OCI-LY7 (cell line): ENCODE data around the gene INPP5J. TPM values are rescaled to one million over a fixed set of nuclear protein-coding genes. Genes with fewer than 3 reads are reported as not detected.

ENCODE experiments used
- BruUV-seq: library from RNA; stranded (reverse); fragments of 400-500 nt; replicated peaks from 2 replicates; lab custom pipeline; 2021; lab: Mats Ljungman, UMichigan
- CTCF ChIA-PET: fragments of 300-600 bp; sonication (Branson Sonifier 250); formaldehyde crosslinking; loops from one replicate; lab custom pipeline; 2022; ENCODE audit warnings: antibody characterized with exemption; ENCODE audit not compliant: unreplicated experiment; lab: Charles Lee
- POLR2A ChIA-PET: fragments of 300-600 bp; sonication (Branson Sonifier 250); formaldehyde crosslinking; loops from one replicate; lab custom pipeline; 2022; ENCODE audit warnings: antibody characterized with exemption; lab: Charles Lee
- DNase-seq: peaks from one replicate; pipeline ENCODE4 v3.0.0-alpha.2; 2015; ENCODE audit warnings: low spot score
- H2AFZ ChIP-seq: fragments of 200-600 bp; sonication (generic), shearing (Covaris generic); 2 replicates; pipeline ENCODE4 v1.6.1; 2014; ENCODE audit warnings: mild to moderate bottlenecking, antibody characterized with exemption, low read length, moderate library complexity
- H3K27ac ChIP-seq: fragments of 200-600 bp; sonication (generic); 2 replicates; pipeline ENCODE4 v1.5.1; 2014; ENCODE audit warnings: mixed run types, low read depth, mild to moderate bottlenecking, moderate library complexity, low read length, inconsistent platforms; ENCODE audit not compliant: poor library complexity, severe bottlenecking
- H3K36me3 ChIP-seq: fragments of 200-600 bp; sonication (generic); 2 replicates; pipeline ENCODE4 v1.6.1; 2014; ENCODE audit warnings: mild to moderate bottlenecking, antibody characterized with exemption, low read length, moderate library complexity, mixed read lengths; ENCODE audit not compliant: insufficient read depth
- H3K4me1 ChIP-seq: fragments of 200-600 bp; sonication (generic); 2 replicates; pipeline ENCODE4 v1.5.1; 2014; ENCODE audit warnings: mild to moderate bottlenecking, low read length; ENCODE audit not compliant: insufficient read depth, poor library complexity, severe bottlenecking
- H3K4me2 ChIP-seq: fragments of 200-600 bp; sonication (generic); 2 replicates; pipeline ENCODE4 v1.6.1; 2014; ENCODE audit warnings: mild to moderate bottlenecking, low read length
- H3K4me3 ChIP-seq: fragments of 200-600 bp; sonication (generic); 2 replicates; pipeline ENCODE4 v1.5.1; 2014; ENCODE audit warnings: mild to moderate bottlenecking, low read depth, low read length; ENCODE audit not compliant: poor library complexity, severe bottlenecking
- H3K79me2 ChIP-seq: fragments of 200-600 bp; sonication (generic); 2 replicates; pipeline ENCODE4 v1.6.1; 2016; ENCODE audit warnings: low read depth, mild to moderate bottlenecking, low read length, moderate library complexity, mixed read lengths; ENCODE audit not compliant: insufficient read depth
- H3K9me2 ChIP-seq: fragments of 200-600 bp; sonication (generic); 2 replicates; pipeline ENCODE4 v1.6.1; 2016; ENCODE audit warnings: mild to moderate bottlenecking, low read length, mixed read lengths; ENCODE audit not compliant: insufficient read depth
- H3K9me3 ChIP-seq: fragments of 200-600 bp; sonication (generic); 2 replicates; pipeline ENCODE4 v1.6.1; 2014; ENCODE audit warnings: mild to moderate bottlenecking, mixed run types, low read length, mixed read lengths
- H4K20me1 ChIP-seq: fragments of 200-600 bp; sonication (generic); 2 replicates; pipeline ENCODE4 v1.6.1; 2014; ENCODE audit warnings: mild to moderate bottlenecking, antibody characterized with exemption, low read length, moderate library complexity, mixed read lengths; ENCODE audit not compliant: insufficient read depth
- CTCF ChIP-seq: fragments of 200-600 bp; sonication (generic); conservative IDR thresholded peaks from 2 replicates; pipeline ENCODE4 v1.5.1; 2014; ENCODE audit warnings: mild to moderate bottlenecking, antibody characterized with exemption, low read length, moderate library complexity, mixed read lengths
- EZH2phosphoT487 ChIP-seq: fragments of 200-600 bp; sonication (generic); IDR thresholded peaks from 2 replicates; pipeline ENCODE4 v1.6.1; 2018; ENCODE audit warnings: low read depth, borderline replicate concordance, mild to moderate bottlenecking, mixed run types, antibody characterized with exemption, low read length, moderate library complexity, mixed read lengths
- intact Hi-C: fragments of 100-400 bp; cut with micrococcal nuclease; formaldehyde crosslinking; loops from one replicate; pipeline ENCODE4 v1.10.0; 2022; ENCODE audit not compliant: unreplicated experiment
- microRNA-seq: library from miRNA; unstranded; fragments of <30 nt; microRNA quantifications from one replicate; pipeline ENCODE4 v1.2.0, GENCODE V29; 2022; ENCODE audit warnings: borderline replicate concordance
- small RNA-seq: library from RNA; depleted of rRNA; stranded (forward); fragments of <200 nt; gene quantifications from one replicate; pipeline ENCODE3, GENCODE V24; 2014
- total RNA-seq, 2 experiments: library from RNA; depleted of rRNA in 1 of 2; stranded (reverse); fragments of >200 nt in 1 of 2; shearing (Covaris generic) in 1 of 2; gene quantifications; 2 replicates each; pipeline ENCODE4 v1.2.3, GENCODE V29; 2014 to 2022

INPP5J gene
- total RNA-seq, 2 experiments from 2014 or later, result 7.5 TPM; not detected in 1

- H3K27ac ChIP-seq, result no peak overlapping the region
- H3K4me1 ChIP-seq, result no peaks in the 10 kb centered on the region
- ChIA-PET POLR2A (no interaction called here), CTCF (no interaction called here)
- no peak overlapping the region for H3K4me2 ChIP-seq
- H3K79me2 ChIP-seq, result no peaks in the 10 kb centered on the region
- intact Hi-C loops, result no loop called here
- H3K36me3 ChIP-seq, result peaks cover 12% of the 10 kb centered on the region
- H3K9me3 ChIP-seq, result no peaks in the 10 kb centered on the region
- H3K9me2 ChIP-seq, result no peaks in the 10 kb centered on the region
- no peak overlapping the region for H2AFZ ChIP-seq
- BruUV-seq, result no TSS peak
- no peak overlapping the region for H3K4me3 ChIP-seq
- no peak for DNase-seq
- TF ChIP-seq CTCF, result no peak
- H4K20me1 ChIP-seq, result no peaks in the 10 kb centered on the region
Observed at GRCh38 chr22:31179345-31179744, 56.6 kb downstream of the INPP5J start.

GRCh38 chr22:31184015-31184414 is 61.2 kb downstream of the INPP5J start:
- H3K9me3 ChIP-seq, result no peaks in the 10 kb centered on the region
- H3K79me2 ChIP-seq, result no peaks in the 10 kb centered on the region
- no peak overlapping the region for H3K4me3 ChIP-seq
- intact Hi-C loops, result no loop called here
- no peaks in the 10 kb centered on the region for H4K20me1 ChIP-seq
- no peaks in the 10 kb centered on the region for H3K9me2 ChIP-seq
- ChIA-PET POLR2A (no interaction called here), CTCF (no interaction called here)
- TF ChIP-seq CTCF (no peak), EZH2phosphoT487 (no peak)
- H2AFZ ChIP-seq, result no peak overlapping the region
- H3K27ac ChIP-seq, result no peak overlapping the region
- peaks cover 23% of the 10 kb centered on the region for H3K36me3 ChIP-seq
- no peaks in the 10 kb centered on the region for H3K4me1 ChIP-seq
- H3K4me2 ChIP-seq, result no peak overlapping the region
- no peak for DNase-seq
- BruUV-seq, result no TSS peak

Small RNA genes within 50 kb of the gene (microRNA-seq; reads per million reads assigned to microRNA genes)
- 5.3 reads per million for gene MIR3928

Small RNA genes within 50 kb of the gene (small RNA-seq; reads per million reads assigned to genes)
- 0.26 reads per million for gene MIR3928

Other genes with a start within 250 kb of the INPP5J start
- 22.9 and 26.0 TPM in 2 replicates for gene MORC2, start 154.2 kb upstream of the INPP5J start, total RNA-seq (2014; rRNA removed; shearing (Covaris generic))
- 35.6 and 37.4 TPM in 2 replicates for gene MORC2, start 154.2 kb upstream of the INPP5J start, total RNA-seq (2022)
- gene TUG1, start 153.7 kb upstream of the INPP5J start, total RNA-seq (2014; rRNA removed; shearing (Covaris generic)), result 60.1 and 70.3 TPM in 2 replicates
- gene TUG1, start 153.7 kb upstream of the INPP5J start, total RNA-seq (2022), result 109 and 127 TPM in 2 replicates
- 13.5 and 16.9 TPM in 2 replicates for gene SMTN, start 41.6 kb upstream of the INPP5J start, total RNA-seq (2014; rRNA removed; shearing (Covaris generic))
- gene SMTN, start 41.6 kb upstream of the INPP5J start, total RNA-seq (2022), result 35.4 and 50.8 TPM in 2 replicates
- 1.4 TPM in 1 of 2 replicates, not detected in the other for gene SELENOM, start 15.4 kb upstream of the INPP5J start, total RNA-seq (2014; rRNA removed; shearing (Covaris generic))
- gene SELENOM, start 15.4 kb upstream of the INPP5J start, total RNA-seq (2022), result 0.55 and 1.8 TPM in 2 replicates
- not detected in 2 replicates for gene PLA2G3, start 17.5 kb downstream of the INPP5J start, total RNA-seq (2014; rRNA removed; shearing (Covaris generic))
- not detected in 2 replicates for gene PLA2G3, start 17.5 kb downstream of the INPP5J start, total RNA-seq (2022)
- 14.3 and 17.7 TPM in 2 replicates for gene RNF185, start 37.2 kb downstream of the INPP5J start, total RNA-seq (2014; rRNA removed; shearing (Covaris generic))
- gene RNF185, start 37.2 kb downstream of the INPP5J start, total RNA-seq (2022), result 17.1 and 19.5 TPM in 2 replicates
- 16.2 and 24.8 TPM in 2 replicates for gene LIMK2, start 89.3 kb downstream of the INPP5J start, total RNA-seq (2014; rRNA removed; shearing (Covaris generic))
- gene LIMK2, start 89.3 kb downstream of the INPP5J start, total RNA-seq (2022), result 23.5 and 24.8 TPM in 2 replicates
- gene PIK3IP1, start 169.5 kb downstream of the INPP5J start, total RNA-seq (2014; rRNA removed; shearing (Covaris generic)), result 15.9 and 20.4 TPM in 2 replicates
- gene PIK3IP1, start 169.5 kb downstream of the INPP5J start, total RNA-seq (2022), result 17.0 and 17.1 TPM in 2 replicates
- gene PATZ1, start 223.4 kb downstream of the INPP5J start, total RNA-seq (2014; rRNA removed; shearing (Covaris generic)), result 47.7 and 53.4 TPM in 2 replicates
- 44.3 and 49.2 TPM in 2 replicates for gene PATZ1, start 223.4 kb downstream of the INPP5J start, total RNA-seq (2022)